HTERT RPE-1 (cell line): ENCODE measurements around the gene FAM20A.
"Not testable (repeated sequence)": the region's sequence is repeated elsewhere in the genome, so short reads cannot be mapped to it uniquely, and the experiment has no call there.

Experiments used
- in situ Hi-C: fragments of 300-500 bp; cut with MboI; formaldehyde crosslinking; loops from 4 replicates; pipeline ENCODE4 v1.14.3; 2020; ENCODE audit warnings: low sequenced_read_pairs

The FAM20A gene

GRCh38 chr17:68498479-68499326 is 102.5 kb downstream of the FAM20A start:
- in situ Hi-C loops: no loop called here

GRCh38 chr17:68497885-68498319 is 103.3 kb downstream of the FAM20A start:
- in situ Hi-C loops: no loop called here

GRCh38 chr17:68495081-68495480 is 106.1 kb downstream of the FAM20A start:
- in situ Hi-C loops: no loop called here

- in situ Hi-C loops: not testable (repeated sequence)
Measured at GRCh38 chr17:68492394-68493054, 108.6 kb downstream of the FAM20A start.

- in situ Hi-C loops: no loop called here
Measured at GRCh38 chr17:68491381-68492231, 109.6 kb downstream of the FAM20A start.

GRCh38 chr17:68489919-68490318 is 111.2 kb downstream of the FAM20A start:
- in situ Hi-C loops: no loop called here
